Hematopoietic multipotent progenitor cell treated with erythropoietin and hydrocortisone succinate and interleukin-3 and kit ligand, for 6 days (in vitro differentiated cells): ENCODE data around the gene TMEM80.
"Not testable (repeated sequence)": the region's sequence is repeated elsewhere in the genome, so short reads cannot be mapped to it uniquely, and the experiment has no call there.

Source experiments
- DNase-seq: peaks from one replicate; pipeline ENCODE4 v3.0.0-alpha.2; 2015

Gene TMEM80

DNA sequence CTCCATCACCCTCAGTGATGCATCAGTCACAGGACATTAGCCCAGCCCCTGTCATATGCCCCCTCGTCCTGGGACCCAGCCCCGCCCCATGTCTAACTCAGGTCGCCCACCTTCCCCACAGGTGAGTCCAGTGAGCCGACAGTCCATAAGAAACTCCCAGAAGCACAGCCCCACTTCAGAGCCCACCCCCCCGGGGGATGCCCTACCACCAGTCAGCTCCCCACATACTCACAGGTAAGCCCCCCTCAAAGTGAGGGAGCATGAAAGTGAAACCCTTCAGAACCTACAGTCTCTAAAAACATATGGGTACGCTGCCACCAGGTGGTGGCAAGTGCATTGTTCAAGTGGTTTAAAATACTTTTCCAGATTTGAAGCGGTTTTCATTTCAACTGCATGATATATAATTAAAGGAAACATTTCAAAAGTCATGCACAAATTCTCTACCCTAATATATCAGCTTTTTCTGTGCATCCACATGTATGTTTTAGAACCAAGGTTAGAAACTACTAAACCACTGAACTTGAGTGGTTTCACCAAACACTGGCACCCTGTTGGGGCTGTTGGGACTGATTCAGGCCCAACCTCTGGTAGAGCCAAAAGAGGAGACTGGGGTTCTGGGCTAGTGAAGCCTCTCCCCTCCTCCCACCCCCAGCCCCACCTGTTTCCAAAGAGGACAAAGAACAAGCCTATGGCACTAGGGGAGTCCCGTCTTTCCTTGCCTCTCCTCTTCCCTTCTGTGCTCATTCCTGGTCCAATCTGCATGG, 27.7 kb downstream of the TMEM80 start:
- peak; percentile 85 for DNase-seq

DNA sequence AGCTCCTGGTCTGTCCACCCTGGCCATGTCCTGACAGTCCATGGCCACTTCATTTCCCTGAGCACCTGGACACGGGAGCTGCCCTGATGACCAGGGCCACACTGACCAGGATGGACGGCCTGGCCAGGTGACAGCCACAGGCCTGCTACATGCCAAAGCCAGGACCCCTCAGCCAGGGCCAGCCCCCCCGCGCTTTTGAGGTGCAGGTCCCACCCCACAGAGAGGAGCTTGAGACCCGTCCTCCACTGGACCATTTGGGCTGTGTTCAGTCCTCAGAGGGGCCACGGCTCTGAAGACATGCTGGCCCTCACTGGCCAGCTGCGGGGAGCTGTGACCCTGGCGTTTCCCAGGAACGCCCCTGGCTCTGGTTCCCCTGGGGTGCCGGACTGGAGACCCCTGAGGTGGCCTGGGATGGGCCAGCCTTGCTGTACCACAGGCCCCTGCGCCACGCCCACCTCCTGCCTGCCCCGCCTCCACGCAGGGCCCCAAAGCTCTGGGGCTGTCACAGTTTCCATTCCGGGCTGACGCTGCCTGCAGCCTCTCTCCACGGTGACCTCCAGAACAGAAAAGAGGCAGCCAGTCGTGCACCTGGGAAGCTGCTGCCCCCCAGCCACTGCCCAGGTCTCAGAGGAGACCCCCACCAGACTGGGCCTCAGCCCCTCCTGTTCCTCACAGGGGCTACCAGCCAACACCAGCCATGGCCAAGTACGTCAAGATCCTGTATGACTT, 28.6 kb downstream of the TMEM80 start:
- no peak for DNase-seq

DNA sequence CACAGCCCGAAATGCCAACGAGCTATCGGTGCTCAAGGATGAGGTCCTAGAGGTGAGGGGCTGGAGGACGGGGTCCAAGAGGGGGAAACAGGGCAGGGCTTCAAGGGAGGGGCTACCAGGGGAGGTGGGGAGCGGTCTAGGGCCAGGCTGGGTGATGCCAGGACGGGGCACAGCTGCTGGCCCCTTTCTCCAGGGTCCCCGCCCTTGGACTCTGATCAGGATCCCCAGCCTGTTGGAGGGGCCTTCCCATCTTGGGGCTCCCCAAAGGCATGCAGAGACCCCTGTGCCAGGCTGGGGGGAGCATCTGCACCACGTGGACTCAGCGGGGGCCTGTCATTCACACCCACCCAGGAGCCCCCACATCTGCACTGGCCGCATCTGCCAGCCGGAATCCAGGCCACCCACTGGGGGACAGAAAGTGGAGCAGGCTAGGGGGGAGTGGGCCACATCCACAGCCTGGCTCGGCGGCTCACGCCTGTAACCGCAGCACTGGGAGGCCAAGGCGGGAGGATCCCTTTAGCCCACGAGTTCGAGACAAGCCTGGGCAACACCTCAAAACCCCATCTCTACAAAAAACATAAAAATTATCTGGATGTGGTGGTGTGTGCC, 29.3 kb downstream of the TMEM80 start:
- no peak for DNase-seq

DNA sequence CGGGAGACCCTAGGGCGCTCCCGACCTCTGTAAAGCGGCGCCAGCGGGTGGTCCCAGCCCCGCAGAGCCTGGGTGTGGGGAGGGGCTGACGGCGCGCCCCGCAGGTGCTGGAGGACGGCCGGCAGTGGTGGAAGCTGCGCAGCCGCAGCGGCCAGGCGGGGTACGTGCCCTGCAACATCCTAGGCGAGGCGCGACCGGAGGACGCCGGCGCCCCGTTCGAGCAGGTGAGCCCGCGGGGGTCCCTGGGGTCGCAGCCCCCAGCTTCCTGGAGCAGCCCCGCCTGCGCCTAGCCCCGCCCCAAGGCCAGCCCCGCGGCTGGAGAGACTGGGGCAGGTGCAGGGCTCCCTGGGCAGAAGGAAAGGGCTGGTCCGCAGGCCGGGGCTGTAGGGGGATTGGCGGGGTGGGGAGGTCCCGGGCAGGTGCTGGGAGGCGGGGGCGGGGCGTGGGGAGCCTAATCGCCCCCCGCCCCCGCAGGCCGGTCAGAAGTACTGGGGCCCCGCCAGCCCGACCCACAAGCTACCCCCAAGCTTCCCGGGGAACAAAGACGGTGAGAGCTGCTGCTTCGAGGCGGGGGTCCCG, 30.1 kb downstream of the TMEM80 start:
- DNase-seq = no peak

DNA sequence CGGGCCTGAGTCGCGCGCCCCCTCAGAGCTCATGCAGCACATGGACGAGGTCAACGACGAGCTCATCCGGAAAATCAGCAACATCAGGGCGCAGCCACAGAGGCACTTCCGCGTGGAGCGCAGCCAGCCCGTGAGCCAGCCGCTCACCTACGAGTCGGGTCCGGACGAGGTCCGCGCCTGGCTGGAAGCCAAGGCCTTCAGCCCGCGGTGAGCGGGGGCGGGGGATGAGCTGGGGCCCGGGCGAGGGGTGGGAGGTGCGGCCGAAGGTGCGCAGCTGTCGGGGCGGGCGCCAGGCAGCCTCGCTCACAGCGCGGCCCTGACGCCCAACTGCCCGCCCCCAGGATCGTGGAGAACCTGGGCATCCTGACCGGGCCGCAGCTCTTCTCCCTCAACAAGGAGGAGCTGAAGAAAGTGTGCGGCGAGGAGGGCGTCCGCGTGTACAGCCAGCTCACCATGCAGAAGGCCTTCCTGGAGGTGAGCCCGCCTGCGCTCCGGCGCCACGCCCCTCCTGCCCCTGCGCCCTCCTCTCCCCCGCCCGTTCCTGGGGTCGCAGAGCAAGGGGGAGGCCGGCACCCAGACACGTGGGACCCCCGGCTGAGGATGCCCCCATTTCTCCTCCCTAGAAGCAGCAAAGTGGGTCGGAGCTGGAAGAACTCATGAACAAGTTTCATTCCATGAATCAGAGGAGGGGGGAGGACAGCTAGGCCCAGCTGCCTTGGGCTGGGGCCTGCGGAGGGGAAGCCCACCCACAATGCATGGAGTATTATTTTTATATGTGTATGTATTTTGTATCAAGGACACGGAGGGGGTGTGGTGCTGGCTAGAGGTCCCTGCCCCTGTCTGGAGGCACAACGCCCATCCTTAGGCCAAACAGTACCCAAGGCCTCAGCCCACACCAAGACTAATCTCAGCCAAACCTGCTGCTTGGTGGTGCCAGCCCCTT, 30.9 kb downstream of the TMEM80 start:
- DNase-seq = peak; percentile 64

DNA sequence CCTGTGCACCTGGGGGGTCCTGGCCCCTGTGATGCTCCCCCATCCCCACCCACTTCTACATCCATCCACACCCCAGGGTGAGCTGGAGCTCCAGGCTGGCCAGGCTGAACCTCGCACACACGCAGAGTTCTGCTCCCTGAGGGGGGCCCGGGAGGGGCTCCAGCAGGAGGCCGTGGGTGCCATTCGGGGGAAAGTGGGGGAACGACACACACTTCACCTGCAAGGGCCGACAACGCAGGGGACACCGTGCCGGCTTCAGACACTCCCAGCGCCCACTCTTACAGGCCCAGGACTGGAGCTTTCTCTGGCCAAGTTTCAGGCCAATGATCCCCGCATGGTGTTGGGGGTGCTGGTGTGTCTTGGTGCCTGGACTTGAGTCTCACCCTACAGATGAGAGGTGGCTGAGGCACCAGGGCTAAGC, 31.7 kb downstream of the TMEM80 start:
- DNase-seq = no peak

DNA sequence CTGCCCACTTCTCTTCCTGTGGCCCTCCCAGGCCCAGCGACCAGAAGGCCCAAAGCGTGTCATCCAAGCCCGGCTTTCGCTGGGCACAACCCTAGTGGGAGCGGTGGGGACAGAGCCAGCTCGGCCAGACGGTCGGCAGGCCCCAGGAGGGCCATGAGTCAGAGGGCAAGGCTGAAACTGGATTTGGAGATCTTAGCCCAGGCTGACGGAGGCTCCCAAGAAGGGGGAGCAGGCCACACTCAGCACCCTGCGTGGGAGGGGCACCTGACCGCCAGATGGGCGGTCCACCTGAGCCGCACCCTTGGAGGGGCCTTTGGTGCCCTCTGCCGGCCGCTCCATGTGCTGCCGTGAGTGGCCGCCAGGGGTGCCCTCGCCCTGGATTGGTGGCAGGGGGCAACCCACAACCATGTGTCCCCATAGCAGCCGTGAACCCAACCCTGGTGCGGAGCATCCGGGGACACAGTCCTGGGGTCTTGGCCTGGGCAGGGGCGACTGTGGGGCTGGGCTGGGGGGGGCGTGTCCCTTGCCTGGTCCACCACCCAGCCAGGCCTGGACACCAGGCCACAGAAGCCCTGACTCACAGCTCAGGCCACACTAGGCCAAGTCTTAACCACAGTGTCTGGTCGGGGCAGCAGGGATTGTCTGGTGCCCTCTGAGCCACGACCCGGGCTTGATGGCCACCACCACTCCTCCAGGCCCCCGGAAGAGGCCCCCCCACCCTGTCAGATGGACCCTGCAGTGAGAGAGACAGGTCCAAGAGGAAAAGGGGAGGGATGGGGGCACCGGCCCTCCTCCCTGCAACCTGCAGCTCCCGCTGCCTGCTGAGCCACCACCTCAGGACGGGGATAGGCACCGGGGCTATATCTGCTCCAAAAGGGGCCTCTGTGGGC, 32.5 kb downstream of the TMEM80 start:
- peak; percentile 86 for DNase-seq

DNA sequence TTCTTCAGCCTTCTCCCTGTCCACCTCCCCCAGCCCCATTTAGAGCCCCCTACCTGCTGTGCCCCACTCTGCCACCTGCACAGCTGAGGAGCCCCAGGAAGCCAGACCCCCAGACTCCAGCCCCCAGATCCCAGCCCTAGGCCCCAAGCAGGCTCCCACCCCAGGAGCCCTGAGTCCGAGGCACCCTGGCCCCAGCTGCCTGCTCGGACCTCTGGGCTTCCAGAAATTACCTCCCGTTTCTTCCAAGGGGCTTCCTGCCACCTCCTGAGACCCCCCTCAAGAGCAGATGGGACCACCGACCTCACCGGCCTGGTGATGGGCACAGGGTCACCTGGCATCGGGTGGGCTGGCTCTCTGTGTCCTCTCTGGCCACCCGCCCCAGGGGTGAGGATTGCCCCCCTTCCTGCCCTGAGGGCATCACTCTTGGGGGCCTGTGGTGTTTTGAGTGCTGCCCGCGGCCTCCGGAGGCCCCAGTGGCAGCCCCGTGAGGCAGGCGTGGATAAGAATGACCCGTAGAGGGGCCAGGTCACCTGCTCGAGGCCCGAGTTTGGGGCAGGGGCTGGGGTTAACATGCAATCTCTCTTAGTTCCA, 33.4 kb downstream of the TMEM80 start:
- DNase-seq = no peak

DNA sequence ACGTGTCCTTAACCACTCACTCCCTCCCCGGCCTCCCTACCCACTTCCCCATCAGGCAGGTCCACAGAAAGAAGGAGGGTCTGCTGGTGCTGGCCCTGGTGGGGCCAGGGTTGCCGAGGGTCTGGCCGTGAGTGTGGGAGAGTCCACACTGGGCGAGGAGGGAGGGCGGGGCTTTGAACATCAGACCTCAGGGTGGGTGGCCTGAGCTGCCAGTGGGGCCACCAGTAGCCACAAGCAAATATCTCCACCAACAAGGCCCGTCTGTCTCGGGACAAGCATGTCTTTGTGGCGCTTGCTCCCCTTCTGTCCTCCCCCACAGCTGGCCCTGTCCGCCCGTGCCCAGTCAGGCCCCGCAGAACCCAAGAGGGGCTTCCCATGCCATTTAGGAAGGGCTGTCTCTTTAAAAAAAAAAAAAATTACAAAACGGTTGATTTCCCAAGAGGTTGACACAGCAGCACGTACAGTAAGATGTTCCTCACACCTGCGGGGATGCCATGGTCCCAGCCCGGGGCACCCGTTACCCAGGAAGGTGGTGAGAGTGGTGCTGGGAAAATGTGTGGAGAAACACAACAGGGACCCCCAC, 34.0 kb downstream of the TMEM80 start:
- DNase-seq = no peak

DNA sequence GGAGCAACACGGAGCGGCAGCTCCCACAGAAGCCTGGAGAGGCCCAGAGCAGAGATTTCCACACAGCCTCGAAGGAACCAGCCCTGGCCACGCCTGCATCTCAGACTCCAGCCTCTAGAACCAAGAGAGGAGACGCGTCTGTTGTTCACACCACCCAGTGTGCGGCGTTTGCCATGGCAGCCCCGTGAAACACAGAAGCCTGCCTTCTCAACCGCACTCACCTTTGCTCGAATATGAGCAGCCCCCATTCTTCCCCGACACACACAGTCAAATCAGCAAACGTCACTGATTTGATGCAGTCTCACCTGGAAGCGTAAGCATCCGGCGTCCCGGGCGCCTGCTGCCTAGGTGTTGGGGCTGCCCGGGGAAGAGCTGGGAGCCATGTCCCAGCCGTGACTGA, 37.5 kb downstream of the TMEM80 start:
- no peak for DNase-seq

DNA sequence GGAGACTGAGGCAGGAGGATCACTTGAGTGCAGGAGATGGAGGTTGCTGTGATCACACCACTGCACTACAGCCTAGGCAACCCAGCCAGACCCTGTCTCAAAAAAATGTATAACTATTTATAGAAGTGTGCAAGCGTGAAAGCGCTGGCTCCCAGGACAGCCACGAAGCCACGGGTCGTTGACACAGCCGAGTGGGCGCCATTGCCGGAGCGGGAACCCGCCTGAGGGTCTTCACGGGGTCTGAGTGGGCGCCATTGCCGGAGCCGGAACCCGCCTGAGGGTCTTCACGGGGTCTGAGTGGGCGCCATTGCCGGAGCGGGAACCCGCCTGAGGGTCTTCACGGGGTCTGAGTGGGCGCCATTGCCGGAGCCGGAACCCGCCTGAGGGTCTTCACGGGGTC, 38.9 kb downstream of the TMEM80 start:
- not testable (repeated sequence) for DNase-seq

DNA sequence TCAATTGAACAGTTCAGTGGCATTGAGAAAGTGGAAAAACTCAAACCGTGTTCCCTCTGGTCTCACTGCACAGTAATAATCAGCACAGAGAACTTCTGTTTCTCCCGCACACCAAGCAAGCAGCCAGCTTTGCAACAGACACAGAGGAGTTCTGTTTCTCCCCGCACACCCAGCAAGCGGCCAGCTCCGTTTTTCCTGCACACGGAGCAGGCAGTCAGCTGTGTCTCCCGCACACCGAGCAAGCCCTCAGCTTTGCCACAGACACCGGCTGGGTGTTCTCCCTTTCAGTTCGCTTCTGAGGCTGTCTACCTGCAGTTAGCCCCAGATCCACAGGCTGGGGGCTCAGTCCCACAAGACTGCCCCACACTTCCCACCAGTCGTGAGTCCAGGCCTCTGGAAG, 41.8 kb downstream of the TMEM80 start:
- no peak for DNase-seq

DNA sequence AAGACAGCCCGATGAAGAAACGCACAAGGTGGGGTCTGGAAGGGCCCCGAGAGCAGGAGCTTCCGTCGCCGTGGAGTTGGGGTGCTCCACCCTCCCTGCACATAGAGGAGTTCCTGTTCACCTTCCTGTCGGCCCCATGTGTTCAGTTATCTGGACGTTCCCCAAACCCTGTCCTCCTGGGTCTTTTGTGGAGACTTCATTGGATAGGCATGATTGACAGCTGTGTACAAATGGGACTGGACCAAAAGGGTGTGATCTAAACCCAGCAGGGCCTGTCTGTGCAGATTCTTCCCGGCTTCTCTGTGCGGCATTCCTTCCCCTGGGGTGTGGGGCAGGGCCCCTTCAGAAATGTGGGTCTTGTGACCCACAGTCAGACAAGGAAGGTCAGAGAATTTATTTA, 42.3 kb downstream of the TMEM80 start:
- peak; percentile 54 for DNase-seq

DNA sequence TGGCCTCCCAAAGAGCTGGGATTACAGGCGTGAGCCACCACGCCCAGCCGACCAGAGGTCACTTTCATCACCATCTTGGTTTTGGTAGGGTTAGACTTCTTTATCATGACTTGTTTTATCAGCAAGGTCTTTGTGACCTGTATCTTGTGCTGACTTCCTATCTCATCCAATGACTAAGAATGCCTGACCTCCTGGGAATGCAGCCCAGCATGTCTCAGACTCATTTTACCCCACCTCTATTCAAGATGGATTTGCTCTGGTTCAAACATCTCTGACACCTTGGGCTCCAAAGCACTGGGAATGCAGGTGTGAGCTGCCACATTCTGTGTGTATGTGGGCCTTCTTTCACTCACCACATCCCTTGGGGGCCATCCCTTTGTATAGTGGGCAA, 46.5 kb downstream of the TMEM80 start:
- DNase-seq = no peak

DNA sequence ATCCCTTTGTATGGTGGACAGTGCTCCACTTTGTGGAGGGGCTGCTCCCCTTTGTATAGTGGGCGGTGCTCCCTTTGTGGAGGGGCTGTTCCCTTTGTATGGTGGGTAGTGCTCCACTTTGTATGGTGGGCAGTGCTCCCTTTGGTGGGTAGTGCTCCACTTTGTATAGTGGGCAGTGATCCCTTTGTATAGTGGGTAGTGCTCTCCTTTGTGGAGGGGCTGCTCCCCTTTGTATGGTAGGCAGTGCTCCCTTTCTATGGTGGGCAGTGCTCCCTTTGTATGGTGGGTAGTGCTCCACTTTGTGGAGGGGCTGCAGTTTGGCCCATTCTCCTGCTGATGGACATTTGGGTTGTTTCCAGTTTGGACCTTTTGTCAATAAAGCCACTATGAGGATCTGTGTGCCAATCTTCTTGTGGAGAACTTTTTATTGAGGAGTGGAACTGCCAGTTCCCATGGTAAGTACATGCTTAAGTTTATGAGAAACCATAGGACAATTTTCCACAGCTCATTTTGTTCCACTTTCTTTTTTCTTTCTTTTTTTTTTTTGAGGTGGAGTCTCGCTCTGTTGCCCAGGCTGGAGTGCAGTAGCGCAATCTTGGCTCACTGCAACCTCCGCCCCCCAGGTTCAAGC, 47.1 kb downstream of the TMEM80 start:
- no peak for DNase-seq

DNA sequence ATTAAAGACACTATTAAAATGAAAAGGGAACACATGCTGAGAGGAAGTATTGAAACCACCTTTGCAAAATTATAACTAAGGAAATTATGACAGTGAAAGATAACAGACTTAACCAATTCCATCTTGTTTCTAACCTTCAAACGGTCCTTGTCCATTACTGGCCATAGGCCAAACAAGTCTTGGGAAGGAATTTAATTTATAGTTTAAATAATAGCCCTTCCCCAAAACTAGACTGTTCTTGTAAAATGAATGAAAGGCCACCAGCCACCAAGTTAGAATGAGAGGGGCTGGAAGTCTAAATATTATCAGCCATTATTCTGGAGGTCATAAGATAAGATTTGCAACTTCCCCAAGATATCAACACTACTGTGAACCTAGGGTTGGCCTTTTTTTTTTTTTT, 49.8 kb downstream of the TMEM80 start:
- DNase-seq = peak; percentile 56

DNA sequence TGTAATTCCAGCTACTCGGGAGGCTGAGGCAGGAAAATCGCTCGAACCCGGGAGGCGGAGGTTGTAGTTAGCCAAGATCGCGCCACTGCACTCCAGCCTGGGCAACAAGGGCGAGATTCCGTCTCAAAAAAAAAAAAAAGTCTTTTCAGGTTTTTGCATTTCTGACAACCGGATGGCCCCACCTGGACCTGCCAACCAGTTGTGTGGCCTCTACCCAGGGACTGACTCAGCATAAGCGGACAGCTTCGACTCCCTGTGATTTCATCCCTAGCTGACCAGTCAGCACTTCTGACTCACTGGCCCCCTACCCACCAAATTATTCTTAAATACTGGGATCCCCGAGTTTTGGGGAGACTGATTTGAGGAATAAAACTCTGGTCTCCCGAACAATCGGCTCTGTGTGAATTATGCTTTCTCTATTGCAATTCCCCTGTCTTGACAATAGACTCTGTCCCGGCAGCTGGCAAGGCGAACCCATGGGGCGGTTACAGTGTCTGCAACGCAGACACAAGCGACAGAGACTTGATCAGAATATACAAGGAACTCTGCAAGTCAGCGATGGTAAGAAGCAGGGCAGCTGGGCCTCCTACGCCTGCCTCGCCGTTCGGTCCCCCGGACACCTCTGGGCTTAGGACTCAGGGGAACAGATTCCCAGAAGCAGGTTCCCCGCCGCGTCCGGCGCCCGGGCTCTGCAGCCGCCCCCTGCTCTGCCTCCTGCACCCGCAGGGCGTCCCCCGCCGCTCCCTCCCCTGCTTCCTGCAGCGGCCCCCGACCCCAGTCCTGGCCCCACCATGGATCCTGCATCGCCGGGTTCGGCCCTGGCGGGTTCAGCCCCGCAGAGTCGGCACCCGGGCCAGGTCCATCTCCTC, 50.9 kb downstream of the TMEM80 start:
- DNase-seq = peak; percentile 60

DNA sequence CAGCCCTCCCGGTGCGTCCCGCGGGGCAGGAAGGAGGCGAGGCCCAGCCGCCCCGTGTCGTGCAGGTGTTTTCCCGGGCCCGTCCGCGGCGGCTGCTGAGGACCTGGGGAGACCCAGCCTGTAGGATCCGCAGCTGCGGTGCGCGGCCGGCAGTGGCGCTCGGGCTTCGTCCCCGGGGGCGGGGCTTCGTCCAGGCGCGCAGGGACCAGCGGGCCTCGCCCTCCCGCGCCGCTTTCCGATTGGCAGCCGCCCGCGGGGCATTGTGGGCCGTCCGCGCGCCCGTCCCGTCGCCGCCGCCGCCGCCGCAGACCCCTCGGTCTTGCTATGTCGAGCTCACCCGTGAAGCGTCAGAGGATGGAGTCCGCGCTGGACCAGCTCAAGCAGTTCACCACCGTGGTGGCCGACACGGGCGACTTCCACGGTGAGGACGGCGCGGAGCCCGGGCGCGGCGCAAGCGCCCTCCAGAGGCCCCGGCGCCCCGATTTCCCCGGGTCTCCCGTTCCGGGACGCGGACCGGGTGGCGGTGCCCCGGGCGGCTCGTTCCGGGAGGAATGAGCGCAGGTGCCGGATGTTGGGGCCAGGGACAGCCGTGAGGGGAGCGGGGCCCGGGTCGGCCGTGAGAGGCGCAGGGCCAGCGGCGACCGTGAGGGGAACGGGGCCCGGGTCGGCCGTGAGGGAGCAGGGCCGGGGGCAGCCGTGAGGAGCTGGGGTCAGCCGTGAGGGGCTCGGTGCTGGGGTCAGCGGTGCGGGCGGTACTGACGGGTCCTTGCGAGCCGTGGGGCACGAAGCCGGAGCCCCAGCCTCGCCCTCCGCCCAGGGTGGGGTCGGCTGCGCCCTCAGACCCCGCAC, 51.8 kb downstream of the TMEM80 start, which contains the start of gene TALDO1:
Gene TALDO1 (plus strand): TSS at position 307 of the 849 bp plus-strand sequence. CDS start 18 bp downstream, at position 325.
- DNase-seq = peak; percentile 95
